ENCODE data around the gene GP5.

GP5 gene

GRCh38 chr3:194397757-194398312 lies 1.2 kb downstream of the GP5 start:
- DNase-seq (ENCODE audit: low read depth in 2 of 2), result peak in 1 of 2 donors; percentile 28

GRCh38 chr3:194396859-194397756 lies 2.0 kb downstream of the GP5 start:
- DNase-seq (ENCODE audit: low read depth in 2 of 2), result peak in 1 of 2 donors; percentile 20

DNA sequence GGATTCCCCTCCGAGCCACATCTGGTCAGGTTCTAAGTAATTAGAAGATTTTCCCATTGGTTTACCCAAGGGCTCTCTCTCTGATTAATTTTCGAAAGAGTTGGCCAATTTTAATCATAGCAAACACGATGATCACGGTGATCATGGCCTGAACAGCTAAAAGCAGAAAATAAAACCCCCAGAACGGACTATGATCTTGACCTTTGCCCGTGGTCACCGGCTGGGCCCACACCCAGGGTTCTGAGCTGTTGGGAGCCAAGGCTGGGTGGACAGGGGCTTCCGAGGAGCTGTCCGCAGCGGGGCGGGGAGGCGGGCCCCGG lies 2.6 kb downstream of the GP5 start:
- no peak for DNase-seq (ENCODE audit: low read depth in 2 of 2)

- peak; percentile 30 to 40 for DNase-seq (ENCODE audit: low read depth in 2 of 2)
These were observed 3.1 kb downstream of the GP5 start for GRCh38 chr3:194395778-194396538.

- no peak for DNase-seq (ENCODE audit: low read depth in 2 of 2)
These were observed 3.9 kb downstream of the GP5 start for GRCh38 chr3:194395212-194395611.

GRCh38 chr3:194392576-194392975 lies 6.5 kb downstream of the GP5 start:
- DNase-seq (ENCODE audit: low read depth in 2 of 2), result no peak

- no peak for DNase-seq (ENCODE audit: low read depth in 2 of 2)
These were observed 8.2 kb downstream of the GP5 start for GRCh38 chr3:194390835-194391234.

GRCh38 chr3:194389269-194389668 lies 9.8 kb downstream of the GP5 start:
- no peak for DNase-seq (ENCODE audit: low read depth in 2 of 2)

DNA sequence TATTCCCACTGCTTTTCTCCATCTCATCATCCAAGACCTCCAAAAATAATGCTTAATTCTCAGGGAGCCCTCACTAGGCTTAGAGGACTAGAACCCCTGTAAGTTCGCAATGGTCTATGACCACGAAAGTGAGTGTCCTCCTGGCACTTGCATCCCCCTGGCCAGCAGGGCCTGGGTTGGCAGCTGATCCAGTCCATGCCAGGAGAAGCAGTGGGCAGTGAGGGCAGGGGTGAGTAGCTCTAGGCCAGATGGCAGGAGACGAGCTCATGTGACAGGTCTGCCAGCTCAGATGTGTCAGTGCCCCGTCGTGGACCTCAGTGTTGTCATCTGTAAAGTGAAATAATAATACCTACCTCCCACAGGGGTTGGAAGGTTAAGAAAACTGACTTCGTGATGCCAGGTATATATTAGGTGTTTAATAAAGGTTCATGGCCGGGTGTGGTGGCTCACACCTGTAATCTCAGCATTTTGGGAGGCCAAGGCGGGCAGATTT lies 11.1 kb downstream of the GP5 start:
- no peak for DNase-seq (ENCODE audit: low read depth in 2 of 2)

- no peak for DNase-seq (ENCODE audit: low read depth in 2 of 2)
These were observed 11.8 kb downstream of the GP5 start for GRCh38 chr3:194387276-194387675.

DNA sequence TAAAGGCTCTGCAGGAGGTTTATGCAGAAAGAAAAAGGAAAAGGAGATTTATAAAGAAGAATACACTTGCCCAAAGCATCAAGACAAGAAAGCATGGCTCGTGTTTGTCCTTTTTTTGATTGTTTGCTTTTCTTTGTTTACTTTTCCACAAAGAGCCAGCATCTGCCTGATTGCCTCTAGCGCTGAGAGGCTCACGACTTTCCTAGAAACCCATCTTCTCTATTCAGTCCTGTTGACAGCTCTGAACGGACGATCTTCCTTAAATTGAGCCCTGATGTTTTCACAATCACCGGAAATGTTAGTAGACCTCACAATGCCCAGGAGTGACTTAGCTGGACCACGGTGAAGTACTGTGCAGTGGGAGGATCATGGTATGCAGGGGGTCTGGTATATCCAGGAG lies 12.4 kb downstream of the GP5 start:
- no peak for DNase-seq (ENCODE audit: low read depth in 2 of 2)

GRCh38 chr3:194386066-194386465 lies 13.0 kb downstream of the GP5 start:
- DNase-seq (ENCODE audit: low read depth in 2 of 2), result no peak

DNA sequence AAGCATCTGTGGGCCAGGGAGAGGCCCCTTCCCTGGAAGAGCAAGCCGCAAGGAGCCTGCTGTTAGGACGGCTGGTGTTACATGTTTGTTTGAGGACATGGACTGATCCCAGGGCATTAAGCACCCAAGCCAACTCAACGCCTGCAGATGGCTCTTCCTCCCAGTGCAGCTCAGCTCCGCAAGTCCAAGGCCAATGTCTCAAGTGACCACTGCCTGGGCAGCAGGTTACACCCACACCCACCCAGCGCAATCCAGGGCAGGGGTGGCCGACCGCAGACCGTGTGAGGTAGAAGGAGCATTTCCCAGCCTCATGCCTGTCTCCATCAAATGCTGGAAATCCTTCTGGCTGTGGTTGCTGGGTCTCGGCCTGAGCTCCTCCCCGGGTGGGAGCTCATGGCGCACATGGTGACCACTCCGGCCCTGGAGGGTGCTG lies 14.5 kb downstream of the GP5 start:
- no peak for DNase-seq (ENCODE audit: low read depth in 2 of 2)

DNA sequence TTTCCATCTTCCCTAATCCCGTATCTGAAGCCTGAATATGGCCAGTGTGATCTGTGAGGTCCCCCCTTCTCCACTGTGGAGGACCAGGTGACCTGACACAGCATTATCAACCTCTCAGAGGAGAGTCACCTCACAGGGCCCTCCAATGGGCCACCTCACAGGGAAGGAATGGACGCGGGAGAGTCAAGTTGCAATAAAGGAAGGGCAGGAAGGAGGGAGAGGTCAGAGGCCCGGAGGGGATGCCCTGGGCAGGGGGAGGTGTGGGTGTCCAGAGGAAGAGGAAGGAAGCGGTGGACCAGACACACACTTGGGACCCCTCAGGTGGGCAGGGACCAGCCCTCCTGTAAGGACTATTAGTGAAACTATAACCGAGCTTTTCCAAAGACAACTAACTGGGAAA lies 14.9 kb downstream of the GP5 start:
- no peak for DNase-seq (ENCODE audit: low read depth in 2 of 2)

- no peak for DNase-seq (ENCODE audit: low read depth in 2 of 2)
These were observed 15.7 kb downstream of the GP5 start for GRCh38 chr3:194383276-194383940.

DNA sequence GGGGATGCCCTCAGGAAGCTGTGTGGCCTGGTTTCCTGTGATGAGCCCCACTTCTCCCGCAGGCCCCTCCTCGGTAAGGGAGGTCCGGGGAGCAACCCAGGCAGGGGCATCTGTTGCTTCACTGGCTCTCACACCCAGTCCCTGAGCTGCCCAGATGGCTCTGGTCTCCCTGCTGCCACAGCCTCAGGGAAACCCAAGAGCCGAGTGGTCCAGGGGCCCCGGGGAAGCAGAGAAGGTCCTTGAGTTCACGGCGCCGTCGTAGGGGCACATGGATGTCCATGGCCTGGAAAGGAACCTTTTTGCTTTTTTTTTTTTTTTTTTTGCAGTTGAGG lies 16.2 kb downstream of the GP5 start:
- DNase-seq (ENCODE audit: low read depth in 2 of 2), result no peak

- no peak for DNase-seq (ENCODE audit: low read depth in 2 of 2)
These were observed 16.7 kb downstream of the GP5 start for GRCh38 chr3:194382196-194382891.

DNA sequence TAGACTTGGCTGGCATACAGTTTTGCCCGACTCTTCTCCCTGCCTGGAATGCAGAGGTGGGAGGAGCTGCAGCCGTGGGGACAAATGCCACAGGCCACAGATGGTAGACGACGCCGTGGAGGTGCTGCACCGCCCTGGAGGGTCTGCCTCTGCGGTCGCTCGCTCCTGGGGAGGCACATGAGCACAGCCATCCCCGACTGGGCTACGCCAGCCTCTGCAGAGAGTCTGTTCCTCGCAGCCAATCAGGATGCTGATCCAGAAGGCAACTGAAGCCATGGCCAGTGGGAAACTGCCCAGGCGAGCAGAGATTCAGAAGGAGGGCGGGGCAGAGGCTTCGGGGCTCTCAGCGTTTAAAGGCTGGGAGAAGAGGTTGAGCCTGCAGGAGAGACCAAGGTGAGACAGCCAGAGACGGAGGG lies 17.6 kb downstream of the GP5 start:
- no peak for DNase-seq (ENCODE audit: low read depth in 2 of 2)

GRCh38 chr3:194380326-194380725 lies 18.7 kb downstream of the GP5 start:
- DNase-seq (ENCODE audit: low read depth in 2 of 2), result no peak

DNA sequence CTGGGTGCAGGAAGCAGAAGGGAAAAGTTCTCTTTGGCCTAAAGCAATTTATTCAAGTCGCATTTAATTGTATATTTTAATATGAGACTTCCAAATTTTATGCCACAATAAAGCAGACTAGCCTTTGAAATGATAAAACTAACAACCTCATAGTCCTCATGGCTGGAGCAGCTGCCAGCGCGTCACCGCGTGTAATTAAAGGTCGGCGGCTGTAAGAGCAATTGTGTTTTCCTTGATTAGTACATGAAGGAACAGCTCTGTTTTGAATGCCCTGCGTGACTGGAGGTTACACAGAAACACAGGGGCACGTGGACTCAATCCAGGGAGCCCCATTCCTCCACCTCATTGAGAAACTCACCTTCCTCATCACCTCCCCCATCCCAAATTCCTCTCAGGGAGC lies 19.4 kb downstream of the GP5 start:
- no peak for DNase-seq (ENCODE audit: low read depth in 2 of 2)

DNA sequence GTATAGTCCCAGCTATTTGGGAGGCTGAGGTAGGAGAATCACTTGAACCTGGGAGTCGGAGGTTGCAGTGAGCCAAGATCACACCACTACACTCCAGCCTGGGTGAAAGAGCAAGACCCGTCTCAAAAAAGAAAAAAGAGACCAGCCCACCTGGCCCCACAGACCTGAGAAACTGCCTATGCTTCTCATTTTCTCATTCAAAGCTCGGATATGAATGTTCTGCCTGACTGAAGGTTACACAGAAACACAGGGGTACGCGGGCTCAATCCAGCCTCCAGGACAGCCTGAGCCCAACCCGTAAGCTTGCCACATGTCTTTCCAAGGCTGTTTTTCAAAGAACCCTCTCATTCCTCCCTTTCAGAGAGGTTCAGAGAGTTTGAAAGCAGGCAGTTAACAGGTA lies 19.8 kb downstream of the GP5 start:
- DNase-seq (ENCODE audit: low read depth in 2 of 2), result no peak

- DNase-seq (ENCODE audit: low read depth in 2 of 2), result no peak
These were observed 21.4 kb downstream of the GP5 start for GRCh38 chr3:194377708-194378107.

All from stimulated activated CD8-positive, alpha-beta memory T cell treated with anti-CD3 and anti-CD28 coated beads, Interleukin-2, amount 100 ng/mL, for 48 hours (primary cell).